IMR-90 (cell line): ENCODE data around the gene C5orf15.

Experiments used
- BHLHE40 ChIP-seq: fragments of 150-350 bp; IDR thresholded peaks from 2 replicates; pipeline ENCODE4 v1.6.1; 2016; ENCODE audit warnings: mild to moderate bottlenecking, low read depth, low read length
- CEBPB ChIP-seq: IDR thresholded peaks from 2 replicates; pipeline ENCODE4 v1.6.1; 2012; ENCODE audit warnings: low read depth, low read length, improper control_type of control experiment
- MAFK ChIP-seq: IDR thresholded peaks from 2 replicates; pipeline ENCODE4 v1.6.1; 2012; ENCODE audit warnings: low read depth, low read length, improper control_type of control experiment
- POLR2A ChIP-seq: IDR thresholded peaks from 2 replicates; pipeline ENCODE4 v1.6.1; 2012; ENCODE audit warnings: mild to moderate bottlenecking, low read depth, low read length
- RAD21 ChIP-seq: IDR thresholded peaks from 2 replicates; pipeline ENCODE4 v1.6.1; 2012; ENCODE audit warnings: low read length, improper control_type of control experiment
- RCOR1 ChIP-seq: IDR thresholded peaks from 2 replicates; pipeline ENCODE4 v1.6.1; 2012; ENCODE audit warnings: mild to moderate bottlenecking, low read length, improper control_type of control experiment; ENCODE audit not compliant: insufficient replicate concordance
- RFX5 ChIP-seq: IDR thresholded peaks from 2 replicates; pipeline ENCODE4 v1.8.0; 2012; ENCODE audit warnings: low read depth, mild to moderate bottlenecking, low read length, moderate library complexity
- SMC3 ChIP-seq: fragments of 150-350 bp; IDR thresholded peaks from 2 replicates; pipeline ENCODE4 v1.6.1; 2016; ENCODE audit warnings: low read depth, mild to moderate bottlenecking, antibody characterized with exemption, low read length, moderate library complexity
- TF ChIP-seq, protein P1 (sequence below): conservative IDR thresholded peaks from 2 replicates; pipeline ENCODE4 v1.5.1; 2012; ENCODE audit warnings: mild to moderate bottlenecking, low read depth, low read length, improper control_type of control experiment
- TF ChIP-seq, protein P2 (sequence below): fragments of 150-350 bp; IDR thresholded peaks from 2 replicates; pipeline ENCODE4 v1.6.1; 2016; ENCODE audit warnings: low read depth, mild to moderate bottlenecking, low read length, moderate library complexity, borderline replicate concordance

DNA sequence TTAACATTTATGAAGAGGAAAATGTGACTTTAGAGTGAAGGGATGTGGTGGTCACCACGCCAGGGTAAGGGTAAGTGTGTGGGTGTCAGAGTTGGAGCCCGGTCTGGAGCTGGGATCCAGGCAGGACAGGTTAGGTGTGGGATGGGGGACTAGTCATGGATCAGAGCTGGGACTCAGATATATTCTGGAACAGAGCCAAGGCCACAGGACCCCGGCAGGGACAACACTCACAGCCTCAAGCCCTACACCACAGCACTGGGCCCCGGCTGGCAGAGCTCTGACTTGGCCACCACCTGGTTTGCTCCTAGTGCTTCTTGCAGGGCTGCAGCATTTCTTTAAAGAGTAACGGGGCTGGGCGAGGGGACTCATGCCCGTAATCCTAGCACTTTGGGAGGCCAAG is 47.4 kb downstream of the C5orf15 start:
- no peak for TF ChIP-seq RAD21
- no peak for TF ChIP-seq POLR2A
- TF ChIP-seq RCOR1: no peak
- TF ChIP-seq, protein P1, sequence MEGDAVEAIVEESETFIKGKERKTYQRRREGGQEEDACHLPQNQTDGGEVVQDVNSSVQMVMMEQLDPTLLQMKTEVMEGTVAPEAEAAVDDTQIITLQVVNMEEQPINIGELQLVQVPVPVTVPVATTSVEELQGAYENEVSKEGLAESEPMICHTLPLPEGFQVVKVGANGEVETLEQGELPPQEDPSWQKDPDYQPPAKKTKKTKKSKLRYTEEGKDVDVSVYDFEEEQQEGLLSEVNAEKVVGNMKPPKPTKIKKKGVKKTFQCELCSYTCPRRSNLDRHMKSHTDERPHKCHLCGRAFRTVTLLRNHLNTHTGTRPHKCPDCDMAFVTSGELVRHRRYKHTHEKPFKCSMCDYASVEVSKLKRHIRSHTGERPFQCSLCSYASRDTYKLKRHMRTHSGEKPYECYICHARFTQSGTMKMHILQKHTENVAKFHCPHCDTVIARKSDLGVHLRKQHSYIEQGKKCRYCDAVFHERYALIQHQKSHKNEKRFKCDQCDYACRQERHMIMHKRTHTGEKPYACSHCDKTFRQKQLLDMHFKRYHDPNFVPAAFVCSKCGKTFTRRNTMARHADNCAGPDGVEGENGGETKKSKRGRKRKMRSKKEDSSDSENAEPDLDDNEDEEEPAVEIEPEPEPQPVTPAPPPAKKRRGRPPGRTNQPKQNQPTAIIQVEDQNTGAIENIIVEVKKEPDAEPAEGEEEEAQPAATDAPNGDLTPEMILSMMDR: no peak
- TF ChIP-seq, protein P2, sequence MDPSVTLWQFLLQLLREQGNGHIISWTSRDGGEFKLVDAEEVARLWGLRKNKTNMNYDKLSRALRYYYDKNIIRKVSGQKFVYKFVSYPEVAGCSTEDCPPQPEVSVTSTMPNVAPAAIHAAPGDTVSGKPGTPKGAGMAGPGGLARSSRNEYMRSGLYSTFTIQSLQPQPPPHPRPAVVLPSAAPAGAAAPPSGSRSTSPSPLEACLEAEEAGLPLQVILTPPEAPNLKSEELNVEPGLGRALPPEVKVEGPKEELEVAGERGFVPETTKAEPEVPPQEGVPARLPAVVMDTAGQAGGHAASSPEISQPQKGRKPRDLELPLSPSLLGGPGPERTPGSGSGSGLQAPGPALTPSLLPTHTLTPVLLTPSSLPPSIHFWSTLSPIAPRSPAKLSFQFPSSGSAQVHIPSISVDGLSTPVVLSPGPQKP: no peak
- TF ChIP-seq RFX5: no peak
- no peak for TF ChIP-seq SMC3
- TF ChIP-seq CEBPB: no peak
- TF ChIP-seq MAFK: no peak
- TF ChIP-seq BHLHE40: no peak
